ENCODE measurements around the gene RAX2. TPM values are rescaled to one million over a fixed set of nuclear protein-coding genes. Genes with fewer than 3 reads are reported as not detected.

Gene RAX2
- total RNA-seq (2021) (not detected in 2 replicates), Bru-seq, nascent RNA (not detected), BruChase-seq, experiment 1, labeled RNA remaining after a 2-hour chase (not detected), BruChase-seq, experiment 2, labeled RNA remaining after a 6-hour chase (not detected)
- long read RNA-seq = 0 reads

- Histone ChIP-seq H3K79me2 (ENCODE audit: low read depth) (no peaks in the 10 kb centered on the region), H3K36me3 (ENCODE audit: low read depth) (no peaks in the 10 kb centered on the region), H2AFZ (no peak within 1 kb of the TSS), H3K27ac (no peak within 1 kb of the TSS), H3K27me3 (ENCODE audit: insufficient read depth, low read depth) (no peaks in the 10 kb centered on the region), H3K9me3 (ENCODE audit: insufficient read depth, low read depth) (no peaks in the 10 kb centered on the region), H3K4me2 (no peak within 1 kb of the TSS), H4K20me1 (ENCODE audit: insufficient read depth) (no peaks in the 10 kb centered on the region), H3K4me3 (no peak within 1 kb of the TSS), H3K9me2 (ENCODE audit: insufficient read depth) (no peaks in the 10 kb centered on the region), H3K4me1 (replicated peaks; ENCODE audit: insufficient read depth) (no peaks in the 10 kb centered on the region), H3F3A (ENCODE audit: insufficient read depth, low read depth) (no peaks in the 10 kb centered on the region)
- DNase-seq = no peak
- ChIA-PET POLR2A (ENCODE audit: unreplicated experiment) (no interaction called here), CTCF (no interaction called here)
- intact Hi-C loops (cut with micrococcal nuclease; ENCODE audit: unreplicated experiment) = no loop called here
- TF ChIP-seq CTCF (conservative IDR thresholded peaks at IDR 0.05) (no peak), EZH2 (IDR thresholded peaks at IDR 0.05; ENCODE audit: low read depth) (no peak)
- no TSS peak for BruUV-seq (replicated peaks)
These were observed at the start of gene RAX2 for GRCh38 chr19:3771906-3772455. Gene RAX2 (minus strand): TSS chr19:3772228. CDS start chr19:3771742, 486 bp downstream.

GRCh38 chr19:3821156-3821555 lies 49.1 kb upstream of the RAX2 start:
- intact Hi-C loops (cut with micrococcal nuclease; ENCODE audit: unreplicated experiment) = no loop called here
- POLR2A ChIA-PET (ENCODE audit: unreplicated experiment) = no interaction called here
- Histone ChIP-seq H3K4me3 (no peak overlapping the region), H3K4me1 (replicated peaks; ENCODE audit: insufficient read depth) (no peaks in the 10 kb centered on the region), H3K9me3 (ENCODE audit: insufficient read depth, low read depth) (no peaks in the 10 kb centered on the region), H3K27me3 (ENCODE audit: insufficient read depth, low read depth) (peaks cover 29% of the 10 kb centered on the region; the same call in 1 of the 2 replicates), H3K79me2 (ENCODE audit: low read depth) (no peaks in the 10 kb centered on the region), H2AFZ (no peak overlapping the region), H3K27ac (no peak overlapping the region), H4K20me1 (ENCODE audit: insufficient read depth) (no peaks in the 10 kb centered on the region), H3K9me2 (ENCODE audit: insufficient read depth) (no peaks in the 10 kb centered on the region), H3K36me3 (ENCODE audit: low read depth) (no peaks in the 10 kb centered on the region), H3F3A (ENCODE audit: insufficient read depth, low read depth) (no peaks in the 10 kb centered on the region), H3K4me2 (no peak overlapping the region)
- DNase-seq = no peak
- no peak for TF ChIP-seq CTCF (conservative IDR thresholded peaks at IDR 0.05)
- no peak for TF ChIP-seq EZH2 (IDR thresholded peaks at IDR 0.05; ENCODE audit: low read depth)
- CTCF ChIA-PET = no interaction called here
- BruUV-seq (replicated peaks) = no TSS peak

GRCh38 chr19:3819989-3820388 lies 48.0 kb upstream of the RAX2 start:
- DNase-seq = no peak
- no TSS peak for BruUV-seq (replicated peaks)
- H3K9me3 ChIP-seq (ENCODE audit: insufficient read depth, low read depth) = no peaks in the 10 kb centered on the region
- intact Hi-C loops (cut with micrococcal nuclease; ENCODE audit: unreplicated experiment) = no loop called here
- no peaks in the 10 kb centered on the region for H3K4me1 ChIP-seq (replicated peaks; ENCODE audit: insufficient read depth)
- no peak overlapping the region for H3K27ac ChIP-seq
- no peaks in the 10 kb centered on the region for H3F3A ChIP-seq (ENCODE audit: insufficient read depth, low read depth)
- no peak overlapping the region for H3K4me3 ChIP-seq
- no peak for TF ChIP-seq EZH2 (IDR thresholded peaks at IDR 0.05; ENCODE audit: low read depth)
- no peak for TF ChIP-seq CTCF (conservative IDR thresholded peaks at IDR 0.05)
- H3K79me2 ChIP-seq (ENCODE audit: low read depth) = no peaks in the 10 kb centered on the region
- H3K9me2 ChIP-seq (ENCODE audit: insufficient read depth) = no peaks in the 10 kb centered on the region
- CTCF ChIA-PET = no interaction called here
- H4K20me1 ChIP-seq (ENCODE audit: insufficient read depth) = no peaks in the 10 kb centered on the region
- H3K27me3 ChIP-seq (ENCODE audit: insufficient read depth, low read depth) = peaks cover 29% of the 10 kb centered on the region; the same call in 1 of the 2 replicates
- POLR2A ChIA-PET (ENCODE audit: unreplicated experiment) = no interaction called here
- H2AFZ ChIP-seq = no peak overlapping the region
- no peak overlapping the region for H3K4me2 ChIP-seq
- H3K36me3 ChIP-seq (ENCODE audit: low read depth) = no peaks in the 10 kb centered on the region
